ENCODE measurements around the gene RAB39A.
A peak's percentile ranks its signal among the peaks of the same experiment; 100 is the strongest.

The RAB39A gene

DNA sequence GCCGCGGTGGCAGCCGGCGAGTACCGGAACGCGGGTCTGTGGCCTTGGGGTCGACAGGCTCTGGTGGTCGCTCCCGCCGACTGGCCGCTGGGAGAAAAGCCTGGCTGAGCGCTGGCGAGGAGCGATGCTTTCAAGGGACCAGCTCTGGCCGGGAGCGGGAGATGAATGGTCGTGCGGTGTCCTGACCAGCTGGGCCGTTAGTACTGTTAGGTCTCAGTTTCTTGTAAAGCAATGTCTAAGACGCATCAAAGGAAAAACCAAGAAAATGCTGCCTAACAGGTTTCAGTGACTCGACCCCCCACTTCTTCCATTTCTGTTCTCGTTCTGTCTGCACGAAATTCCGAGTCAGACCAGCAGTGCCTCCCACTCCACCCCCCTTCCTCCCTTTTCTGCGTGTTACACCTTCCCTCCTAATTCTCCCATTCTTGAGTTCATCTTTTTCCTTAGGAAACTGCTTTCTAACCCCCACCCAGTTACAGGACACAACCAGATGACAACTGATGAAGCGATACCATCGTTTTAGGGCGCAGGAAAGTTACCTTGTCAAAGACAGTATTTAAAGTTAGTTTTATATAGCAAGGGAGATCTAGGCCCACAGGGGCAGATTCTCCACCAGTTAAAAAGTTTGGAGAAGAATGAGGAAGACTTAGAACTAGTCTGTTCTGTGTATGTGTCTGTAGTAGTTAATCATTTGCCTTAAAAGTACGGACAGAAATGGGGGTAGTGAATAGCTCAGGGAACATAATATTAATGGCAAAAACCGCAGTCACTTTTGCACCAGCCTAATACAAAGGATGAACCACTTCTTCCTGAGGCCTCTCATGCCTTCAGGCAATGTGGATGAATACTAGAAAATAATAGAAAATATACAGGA, 81.5 kb downstream of the RAB39A start:
- DNase-seq (ENCODE audit: extremely low spot score) = no peak
- ChIA-PET CTCF (interaction anchor here (1.0 to 2.0 kb wide), 4 partner anchors 9 to 37 kb away, joined by 6 to 8 read pairs (median 7); no protein-coding TSS in a partner anchor), POLR2A (interaction anchor here (0.9 to 1.9 kb wide), 9 partner anchors 9 to 334 kb away, joined by 3 to 13 read pairs (median 5); no protein-coding TSS in a partner anchor)
- TF ChIP-seq ELF4 (IDR thresholded peaks at IDR 0.05) = peak; percentile 24; the same call in 1 of the 2 replicates
- TF ChIP-seq L3MBTL2 (conservative IDR thresholded peaks at IDR 0.05) = no peak

DNA sequence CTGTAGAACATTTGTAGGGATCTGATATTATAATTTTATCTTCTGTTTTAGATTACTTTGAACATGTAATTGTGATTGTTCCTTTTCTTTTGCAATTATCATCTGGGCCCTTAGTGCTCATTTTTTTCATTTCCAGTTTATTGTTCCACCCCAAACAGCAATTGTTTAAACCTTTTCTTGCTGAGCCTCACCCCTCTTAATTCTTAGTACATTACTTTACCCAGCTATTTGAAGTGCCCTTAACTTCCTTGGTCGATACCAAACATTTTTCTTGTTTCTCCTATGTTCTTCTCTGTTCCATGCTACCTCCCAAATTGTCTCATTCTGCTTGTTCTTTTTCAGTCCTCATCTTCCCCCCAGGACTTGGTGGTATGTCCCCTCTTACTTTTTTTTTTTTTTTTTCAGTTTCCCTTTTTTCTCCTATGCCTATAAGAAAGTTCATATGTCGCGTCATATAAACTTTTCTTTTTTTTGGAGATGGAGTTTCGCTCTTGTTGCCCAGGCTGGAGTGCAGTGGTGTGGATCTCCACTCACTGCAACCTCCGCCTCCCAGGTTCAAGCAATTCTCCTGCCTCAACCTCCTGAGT, 84.0 kb downstream of the RAB39A start:
- DNase-seq (ENCODE audit: extremely low spot score) = no peak
- TF ChIP-seq FOXA1 (IDR thresholded peaks at IDR 0.05) = no peak
- TF ChIP-seq BHLHE40 (IDR thresholded peaks at IDR 0.05; ENCODE audit: borderline replicate concordance) = no peak
- no peak for TF ChIP-seq ARNT (IDR thresholded peaks at IDR 0.05)
- TF ChIP-seq FOXM1 (IDR thresholded peaks at IDR 0.05; ENCODE audit: borderline replicate concordance) = no peak
- TF ChIP-seq NFRKB (IDR thresholded peaks at IDR 0.05) = no peak
- no peak for TF ChIP-seq FOXK2 (IDR thresholded peaks at IDR 0.05)
- no peak for TF ChIP-seq ZNF384 (IDR thresholded peaks at IDR 0.05)
- no peak for TF ChIP-seq CTBP1 (IDR thresholded peaks at IDR 0.05; ENCODE audit: borderline replicate concordance)
- TF ChIP-seq ELF4 (IDR thresholded peaks at IDR 0.05) = no peak
- no peak for TF ChIP-seq SP1 (IDR thresholded peaks at IDR 0.05)
- TF ChIP-seq L3MBTL2 (conservative IDR thresholded peaks at IDR 0.05) = no peak
- no peak for TF ChIP-seq HDGF (IDR thresholded peaks at IDR 0.05; ENCODE audit: borderline replicate concordance)
- no peak for TF ChIP-seq LEF1 (IDR thresholded peaks at IDR 0.05; ENCODE audit: borderline replicate concordance)
- no peak for TF ChIP-seq TARDBP (IDR thresholded peaks at IDR 0.05)
- TF ChIP-seq SUZ12 (IDR thresholded peaks at IDR 0.05) = no peak
- TF ChIP-seq, protein P1, sequence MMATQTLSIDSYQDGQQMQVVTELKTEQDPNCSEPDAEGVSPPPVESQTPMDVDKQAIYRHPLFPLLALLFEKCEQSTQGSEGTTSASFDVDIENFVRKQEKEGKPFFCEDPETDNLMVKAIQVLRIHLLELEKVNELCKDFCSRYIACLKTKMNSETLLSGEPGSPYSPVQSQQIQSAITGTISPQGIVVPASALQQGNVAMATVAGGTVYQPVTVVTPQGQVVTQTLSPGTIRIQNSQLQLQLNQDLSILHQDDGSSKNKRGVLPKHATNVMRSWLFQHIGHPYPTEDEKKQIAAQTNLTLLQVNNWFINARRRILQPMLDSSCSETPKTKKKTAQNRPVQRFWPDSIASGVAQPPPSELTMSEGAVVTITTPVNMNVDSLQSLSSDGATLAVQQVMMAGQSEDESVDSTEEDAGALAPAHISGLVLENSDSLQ (IDR thresholded peaks at IDR 0.05) = no peak
- CTCF ChIA-PET = interaction anchor here (1.5 kb wide), 1 partner anchor 15 kb away, joined by 4 read pairs; no protein-coding TSS in a partner anchor
- POLR2A ChIA-PET = no interaction called here

All from HEK293T (cell line).